Ishikawa (cell line): ENCODE data around the gene TSR2.

Source experiments
- CEBPB ChIP-seq: IDR thresholded peaks from 2 replicates; pipeline ENCODE4 v1.6.1; 2012
- CREB1 ChIP-seq: IDR thresholded peaks from 2 replicates; pipeline ENCODE4 v1.6.1; 2012; ENCODE audit warnings: low read depth
- EGR1 ChIP-seq: IDR thresholded peaks from 2 replicates; pipeline ENCODE4 v1.6.1; 2012
- EP300 ChIP-seq: IDR thresholded peaks from 2 replicates; pipeline ENCODE4 v1.6.1; 2012; ENCODE audit warnings: borderline replicate concordance
- FOXM1 ChIP-seq: IDR thresholded peaks from 2 replicates; pipeline ENCODE4 v1.6.1; 2012; ENCODE audit warnings: low read depth, borderline replicate concordance
- NFIC ChIP-seq: IDR thresholded peaks from 2 replicates; pipeline ENCODE4 v1.6.1; 2012
- RAD21 ChIP-seq: IDR thresholded peaks from 2 replicates; pipeline ENCODE4 v1.6.1; 2012; ENCODE audit warnings: low read depth
- TAF1 ChIP-seq: IDR thresholded peaks from 2 replicates; pipeline ENCODE4 v1.6.1; 2012; ENCODE audit warnings: low read depth, mild to moderate bottlenecking
- TCF12 ChIP-seq: IDR thresholded peaks from 2 replicates; pipeline ENCODE4 v1.6.1; 2012; ENCODE audit warnings: low read depth
- TEAD4 ChIP-seq: IDR thresholded peaks from 2 replicates; pipeline ENCODE4 v1.6.1; 2012
- YY1 ChIP-seq: IDR thresholded peaks from 2 replicates; pipeline ENCODE4 v1.6.1; 2012; ENCODE audit warnings: low read depth
- ZBTB7A ChIP-seq: IDR thresholded peaks from 2 replicates; pipeline ENCODE4 v1.6.1; 2012; ENCODE audit warnings: low read depth
- TF ChIP-seq, protein P1 (sequence below): IDR thresholded peaks from 2 replicates; pipeline ENCODE4 v1.6.1; 2012; ENCODE audit warnings: low read depth, mild to moderate bottlenecking
- TF ChIP-seq, protein P2 (sequence below): IDR thresholded peaks from 2 replicates; pipeline ENCODE4 v1.6.1; 2012
- TF ChIP-seq, protein P3 (sequence below): IDR thresholded peaks from 2 replicates; pipeline ENCODE4 v1.6.1; 2012

Gene TSR2, protein sequence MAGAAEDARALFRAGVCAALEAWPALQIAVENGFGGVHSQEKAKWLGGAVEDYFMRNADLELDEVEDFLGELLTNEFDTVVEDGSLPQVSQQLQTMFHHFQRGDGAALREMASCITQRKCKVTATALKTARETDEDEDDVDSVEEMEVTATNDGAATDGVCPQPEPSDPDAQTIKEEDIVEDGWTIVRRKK

DNA sequence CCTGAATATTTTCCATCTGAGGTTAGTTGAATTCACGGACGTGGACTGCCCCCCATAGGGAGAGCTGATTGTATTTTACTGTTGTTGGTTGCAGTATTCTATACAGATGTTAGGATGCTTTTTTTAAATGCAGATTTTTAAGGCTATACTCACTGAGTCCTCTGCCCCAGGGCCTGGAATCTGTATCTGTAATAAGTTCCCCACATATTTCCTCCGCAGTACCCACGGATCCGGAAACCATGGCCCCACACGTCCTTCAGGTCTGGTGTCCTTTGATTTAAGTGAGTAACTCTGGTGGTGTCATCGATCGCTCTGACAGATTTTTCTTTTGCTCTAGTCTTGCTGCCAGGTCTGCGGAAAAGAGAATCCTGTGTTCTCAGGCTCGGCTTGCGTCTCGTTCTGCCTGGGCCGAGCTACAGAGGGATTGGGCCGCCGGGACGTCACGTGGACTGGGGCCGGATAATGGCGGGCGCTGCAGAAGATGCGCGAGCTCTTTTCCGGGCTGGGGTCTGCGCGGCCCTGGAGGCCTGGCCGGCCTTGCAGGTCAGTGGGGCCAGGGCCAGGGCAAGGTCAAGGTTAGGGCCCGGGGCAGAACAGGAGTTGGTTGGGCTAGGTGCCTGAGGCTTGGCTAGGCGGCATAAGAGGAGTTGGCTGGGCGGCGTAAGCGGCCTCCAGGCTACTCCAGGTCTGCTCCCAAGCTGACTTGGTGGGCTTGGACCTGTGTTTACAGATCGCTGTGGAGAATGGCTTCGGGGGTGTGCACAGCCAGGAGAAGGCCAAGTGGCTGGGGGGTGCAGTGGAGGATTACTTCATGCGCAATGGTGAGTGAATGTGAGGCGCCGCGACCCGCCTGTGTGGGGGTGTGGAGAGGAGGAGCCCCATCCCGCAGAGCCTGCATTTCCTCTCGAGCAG, at the start of gene TSR2:
TSS of gene TSR2 (plus strand) at position 445 of the 912 bp plus-strand sequence. CDS start at position 463, 18 bp downstream.
- peak; percentile 75 for TF ChIP-seq TAF1
- no peak for TF ChIP-seq EP300
- TF ChIP-seq YY1 = peak; percentile 94
- TF ChIP-seq, protein P1, sequence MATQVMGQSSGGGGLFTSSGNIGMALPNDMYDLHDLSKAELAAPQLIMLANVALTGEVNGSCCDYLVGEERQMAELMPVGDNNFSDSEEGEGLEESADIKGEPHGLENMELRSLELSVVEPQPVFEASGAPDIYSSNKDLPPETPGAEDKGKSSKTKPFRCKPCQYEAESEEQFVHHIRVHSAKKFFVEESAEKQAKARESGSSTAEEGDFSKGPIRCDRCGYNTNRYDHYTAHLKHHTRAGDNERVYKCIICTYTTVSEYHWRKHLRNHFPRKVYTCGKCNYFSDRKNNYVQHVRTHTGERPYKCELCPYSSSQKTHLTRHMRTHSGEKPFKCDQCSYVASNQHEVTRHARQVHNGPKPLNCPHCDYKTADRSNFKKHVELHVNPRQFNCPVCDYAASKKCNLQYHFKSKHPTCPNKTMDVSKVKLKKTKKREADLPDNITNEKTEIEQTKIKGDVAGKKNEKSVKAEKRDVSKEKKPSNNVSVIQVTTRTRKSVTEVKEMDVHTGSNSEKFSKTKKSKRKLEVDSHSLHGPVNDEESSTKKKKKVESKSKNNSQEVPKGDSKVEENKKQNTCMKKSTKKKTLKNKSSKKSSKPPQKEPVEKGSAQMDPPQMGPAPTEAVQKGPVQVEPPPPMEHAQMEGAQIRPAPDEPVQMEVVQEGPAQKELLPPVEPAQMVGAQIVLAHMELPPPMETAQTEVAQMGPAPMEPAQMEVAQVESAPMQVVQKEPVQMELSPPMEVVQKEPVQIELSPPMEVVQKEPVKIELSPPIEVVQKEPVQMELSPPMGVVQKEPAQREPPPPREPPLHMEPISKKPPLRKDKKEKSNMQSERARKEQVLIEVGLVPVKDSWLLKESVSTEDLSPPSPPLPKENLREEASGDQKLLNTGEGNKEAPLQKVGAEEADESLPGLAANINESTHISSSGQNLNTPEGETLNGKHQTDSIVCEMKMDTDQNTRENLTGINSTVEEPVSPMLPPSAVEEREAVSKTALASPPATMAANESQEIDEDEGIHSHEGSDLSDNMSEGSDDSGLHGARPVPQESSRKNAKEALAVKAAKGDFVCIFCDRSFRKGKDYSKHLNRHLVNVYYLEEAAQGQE = no peak
- TF ChIP-seq CREB1 = no peak
- TF ChIP-seq NFIC = no peak
- TF ChIP-seq EGR1 = no peak
- no peak for TF ChIP-seq TEAD4
- no peak for TF ChIP-seq ZBTB7A
- TF ChIP-seq, protein P2, sequence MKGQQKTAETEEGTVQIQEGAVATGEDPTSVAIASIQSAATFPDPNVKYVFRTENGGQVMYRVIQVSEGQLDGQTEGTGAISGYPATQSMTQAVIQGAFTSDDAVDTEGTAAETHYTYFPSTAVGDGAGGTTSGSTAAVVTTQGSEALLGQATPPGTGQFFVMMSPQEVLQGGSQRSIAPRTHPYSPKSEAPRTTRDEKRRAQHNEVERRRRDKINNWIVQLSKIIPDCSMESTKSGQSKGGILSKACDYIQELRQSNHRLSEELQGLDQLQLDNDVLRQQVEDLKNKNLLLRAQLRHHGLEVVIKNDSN = peak; percentile 96
- TF ChIP-seq FOXM1 = no peak
- no peak for TF ChIP-seq CEBPB
- TF ChIP-seq RAD21 = peak; percentile 35; the same call in 1 of the 2 replicates
- no peak for TF ChIP-seq TCF12
- TF ChIP-seq, protein P3, sequence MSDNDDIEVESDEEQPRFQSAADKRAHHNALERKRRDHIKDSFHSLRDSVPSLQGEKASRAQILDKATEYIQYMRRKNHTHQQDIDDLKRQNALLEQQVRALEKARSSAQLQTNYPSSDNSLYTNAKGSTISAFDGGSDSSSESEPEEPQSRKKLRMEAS = peak; percentile 37; the same call in 1 of the 2 replicates

DNA sequence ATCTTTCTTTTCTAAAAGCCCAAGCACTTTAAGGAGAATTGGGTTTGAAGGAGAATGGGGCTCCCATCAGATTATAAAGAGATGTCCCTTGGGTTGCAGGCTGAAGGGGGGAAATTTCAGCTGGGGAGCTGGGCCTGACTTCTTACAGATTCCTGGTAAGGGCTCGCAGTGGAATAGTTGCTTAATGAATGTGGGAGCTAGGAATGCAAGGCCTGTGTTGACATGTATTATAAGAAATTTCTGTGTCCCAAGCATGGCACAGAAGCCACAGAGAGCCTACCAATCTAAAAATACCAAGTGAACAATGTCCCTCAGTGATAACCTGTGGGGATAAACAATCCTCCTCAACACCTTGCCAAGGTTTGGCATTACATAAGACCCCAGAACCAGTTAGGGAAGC, 43.1 kb upstream of the TSR2 start:
- TF ChIP-seq ZBTB7A (no peak), TCF12 (no peak), FOXM1 (no peak), NFIC (no peak), TAF1 (no peak), CREB1 (no peak), YY1 (no peak), EGR1 (no peak), TEAD4 (no peak), CEBPB (no peak), RAD21 (no peak), EP300 (no peak)
- TF ChIP-seq, protein P2 = no peak
- TF ChIP-seq, protein P1 = no peak
- TF ChIP-seq, protein P3 = no peak

DNA sequence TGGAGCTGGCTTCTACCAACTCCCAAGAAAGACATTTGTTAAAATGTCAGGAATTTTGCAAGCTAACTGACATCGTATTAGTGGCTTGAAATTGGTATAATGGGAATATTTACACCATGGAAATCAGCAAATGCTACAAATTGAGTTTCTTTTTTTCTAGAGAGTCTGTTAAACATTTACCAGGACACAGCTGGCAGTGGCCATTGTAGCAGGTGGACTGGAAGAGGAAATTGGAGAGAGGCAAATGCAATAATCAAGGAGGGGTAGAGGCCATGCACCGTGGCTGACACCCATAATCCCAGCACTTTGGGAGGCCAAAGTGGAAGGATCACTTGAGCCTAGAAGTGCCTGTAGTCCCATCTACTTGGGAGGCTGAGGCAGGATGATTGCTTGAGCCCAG, 32.9 kb upstream of the TSR2 start:
- TF ChIP-seq CREB1 (no peak), ZBTB7A (no peak), TCF12 (no peak)
- TF ChIP-seq, protein P1 = no peak
- TF ChIP-seq, protein P2 = no peak
